Bronchial smooth muscle cell (primary cell): Measurements from ENCODE around the gene ATP6V0B. TPM values are rescaled to one million over a fixed set of nuclear protein-coding genes. Genes with fewer than 3 reads are reported as not detected.

Experiments used
- total RNA-seq: library from RNA; depleted of rRNA; stranded (reverse); fragments of >200 nt; gene quantifications from 2 replicates; pipeline ENCODE4 v1.2.1, GENCODE V29; 2014

Gene ATP6V0B
- 47.9 and 63.2 TPM in 2 replicates for total RNA-seq

DNA sequence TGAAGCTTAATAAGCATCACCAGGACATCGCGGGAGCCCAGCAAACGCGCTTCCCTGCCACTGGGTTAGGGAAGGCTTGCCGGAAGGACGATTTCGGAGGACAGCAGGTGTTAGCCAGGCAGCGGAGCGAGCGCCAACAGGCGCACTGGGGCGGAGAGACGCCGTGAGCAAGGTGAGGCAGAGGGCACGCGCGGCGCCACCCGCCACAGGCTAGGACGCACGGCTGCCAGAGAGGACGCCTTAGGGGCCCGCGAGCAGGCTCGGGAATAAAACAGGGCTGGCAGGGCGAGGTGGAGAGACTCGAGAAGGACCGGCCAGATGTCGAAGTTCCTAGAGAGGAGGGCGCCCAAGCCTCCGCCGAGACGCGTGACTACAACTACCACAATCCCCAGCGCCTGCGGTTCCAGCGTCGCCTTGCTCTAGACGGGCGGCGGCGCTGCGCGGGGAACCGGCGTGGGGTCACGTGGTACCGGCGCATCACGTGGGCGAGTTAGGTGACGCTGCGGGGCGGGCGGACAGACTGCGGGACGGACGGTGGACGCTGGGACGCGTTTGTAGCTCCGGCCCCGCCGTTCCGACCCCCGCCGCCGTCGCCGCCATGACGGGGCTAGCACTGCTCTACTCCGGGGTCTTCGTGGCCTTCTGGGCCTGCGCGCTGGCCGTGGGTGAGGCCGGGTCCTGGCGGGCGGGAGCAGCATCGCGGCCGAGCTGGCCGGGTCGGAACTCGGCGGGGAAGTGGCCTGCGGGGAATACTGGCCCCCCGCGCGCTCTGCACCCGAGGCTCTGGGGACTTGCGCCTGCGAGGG is at the start of gene ATP6V0B:
ATP6V0B (plus strand) TSS at position 518 of the 806 bp plus-strand sequence; CDS start at position 599, 81 bp downstream.

DNA sequence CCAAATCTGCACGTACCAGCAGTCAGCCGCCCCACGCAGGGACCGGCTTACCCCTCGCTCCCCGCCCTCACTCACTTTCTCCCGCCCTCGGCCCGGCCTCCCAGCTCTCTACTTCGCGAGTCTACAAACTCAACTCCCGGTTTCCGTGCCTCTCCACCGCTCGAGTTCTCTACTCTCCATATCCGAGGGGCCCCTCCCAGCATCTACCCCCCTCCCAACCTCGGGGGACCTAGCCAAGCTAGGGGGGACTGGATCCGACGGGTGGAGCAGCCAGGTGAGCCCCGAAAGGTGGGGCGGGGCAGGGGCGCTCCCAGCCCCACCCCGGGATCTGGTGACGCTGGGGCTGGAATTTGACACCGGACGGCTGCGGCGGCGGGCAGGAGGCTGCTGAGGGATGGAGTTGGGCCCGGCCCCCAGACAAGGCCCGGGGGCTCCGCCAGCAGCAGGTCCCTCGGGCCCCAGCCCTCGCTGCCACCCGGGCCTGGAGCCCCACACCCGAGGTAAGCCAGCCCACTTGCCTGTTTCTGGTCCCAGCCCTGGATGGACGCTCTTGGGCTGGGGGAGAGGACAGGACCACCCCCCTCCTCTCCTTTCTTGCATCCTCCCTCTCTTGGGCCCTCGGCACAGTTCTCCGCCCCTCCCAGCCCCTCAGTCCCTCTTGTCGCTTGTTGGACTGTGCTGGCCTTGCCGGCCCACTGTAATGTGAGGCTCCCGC is 41.2 kb upstream of the ATP6V0B start, which contains the start of gene ARTN:
ARTN (plus strand) TSS at position 416 of the 715 bp plus-strand sequence. CDS start 1,856 bp downstream, outside the sequence.

DNA sequence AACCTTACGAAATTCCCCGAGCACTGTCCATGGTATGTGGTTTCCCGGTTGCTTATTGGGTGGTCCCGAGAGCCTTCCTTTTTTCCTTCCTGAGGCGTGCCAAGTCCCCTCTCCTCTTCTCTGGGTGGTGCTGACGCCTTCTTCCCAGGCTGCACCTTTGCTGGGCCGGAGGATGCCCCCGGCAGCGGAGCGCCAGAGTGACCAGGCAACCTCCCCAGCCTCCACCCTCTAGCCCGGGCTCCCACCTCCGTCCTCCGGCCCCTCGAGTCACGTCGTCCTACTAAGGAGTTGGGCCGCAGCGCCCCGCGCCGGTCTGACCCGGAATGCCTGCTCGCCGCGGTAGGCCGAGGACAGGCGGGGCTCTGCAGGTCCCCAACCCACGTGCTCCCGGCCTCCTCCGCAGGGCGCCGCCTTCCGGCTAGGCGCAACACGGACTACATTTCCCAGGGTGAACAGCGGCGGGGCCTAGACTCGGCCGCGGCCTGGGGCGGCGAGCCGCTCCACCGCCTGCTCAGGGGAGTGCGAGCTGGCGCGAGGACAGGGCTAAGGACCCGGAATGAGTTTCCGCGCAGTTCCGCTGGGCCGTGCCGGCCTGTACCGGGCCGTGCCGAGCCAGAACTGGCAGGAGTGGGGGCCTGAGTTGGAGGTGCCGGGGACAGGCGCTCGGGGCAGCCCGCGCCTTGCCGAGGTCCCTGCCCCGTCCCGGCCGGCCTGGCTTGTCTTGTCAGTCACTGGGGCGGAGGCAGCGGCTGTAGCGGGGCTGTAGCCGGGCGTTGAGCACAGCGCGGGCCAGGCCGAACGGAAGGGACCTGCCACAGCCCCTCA is 28.3 kb upstream of the ATP6V0B start, which contains the start of gene IPO13:
IPO13 (plus strand) TSS at position 715 of the 825 bp plus-strand sequence. CDS start 651 bp downstream, outside the sequence.

DNA sequence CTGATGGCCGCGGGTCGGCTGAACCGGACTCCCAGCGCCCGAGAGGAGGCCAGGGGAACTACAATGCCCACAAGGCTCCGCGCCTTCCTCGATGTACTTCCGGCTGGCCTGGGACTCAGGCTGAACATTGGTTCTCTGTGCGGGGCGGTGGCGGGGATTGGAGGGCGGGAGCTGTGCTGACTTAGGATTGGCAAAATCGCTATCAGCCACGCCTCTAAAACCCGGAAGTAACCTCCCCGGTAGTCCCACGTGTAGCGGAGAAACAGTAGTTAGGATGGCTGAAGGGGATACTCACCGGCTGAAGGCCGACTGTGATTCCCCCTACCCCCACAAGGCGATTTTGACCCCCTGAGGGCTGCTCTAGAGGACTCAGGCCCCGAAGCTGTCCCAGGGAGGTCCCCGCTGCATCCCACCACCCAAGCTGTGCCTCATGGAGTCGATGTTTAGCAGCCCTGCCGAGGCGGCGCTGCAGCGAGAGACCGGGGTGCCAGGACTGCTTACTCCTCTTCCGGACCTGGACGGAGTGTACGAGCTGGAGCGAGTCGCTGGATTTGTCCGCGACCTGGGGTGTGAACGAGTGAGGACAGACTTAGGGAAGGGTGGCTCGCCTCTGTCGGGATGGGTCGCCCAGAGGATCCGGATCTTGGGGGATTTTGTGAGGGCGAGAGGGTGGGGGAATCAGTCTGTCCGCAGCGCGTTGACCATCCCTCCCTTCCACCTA is 4.9 kb upstream of the ATP6V0B start, which contains the start of gene DPH2:
DPH2 (plus strand) TSS at position 265 of the 721 bp plus-strand sequence; CDS start at position 431, 166 bp downstream.

DNA sequence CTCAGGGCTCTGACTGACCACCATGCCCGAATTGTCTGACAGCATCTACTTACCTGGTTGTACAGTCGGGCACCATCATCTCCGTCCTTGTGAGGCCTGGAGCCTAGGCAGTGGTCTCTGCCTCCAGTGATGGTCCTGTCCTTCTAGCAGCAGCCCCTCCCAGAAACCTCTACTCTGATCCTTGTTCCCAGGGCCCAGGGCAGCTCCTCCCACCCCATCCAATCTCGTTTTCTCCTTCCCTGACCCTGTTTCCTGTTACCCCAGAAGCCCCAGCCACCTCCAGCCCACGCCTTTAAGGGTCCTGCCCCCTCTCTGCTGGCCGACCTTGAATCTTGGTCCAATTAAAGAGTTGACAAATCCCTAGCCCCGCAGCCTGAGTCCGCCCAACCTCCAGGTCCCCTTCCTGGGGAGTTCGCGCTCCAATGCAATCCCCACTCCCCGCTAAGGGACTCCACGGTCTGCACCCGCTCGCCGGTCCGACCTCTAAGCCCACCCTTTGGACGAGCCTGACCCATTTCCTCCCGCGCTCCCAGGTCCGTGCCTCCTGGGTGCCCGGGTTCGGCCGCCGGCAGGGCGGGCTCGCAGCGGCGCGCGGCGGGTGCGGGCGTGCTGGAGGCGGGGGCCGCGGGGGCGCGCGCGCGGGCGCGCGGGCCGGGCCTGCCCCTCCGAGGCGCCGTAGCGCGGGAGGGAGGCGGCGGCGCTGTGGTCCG is 3.9 kb downstream of the ATP6V0B start, which contains the start of gene B4GALT2:
B4GALT2 (plus strand) TSS at position 660 of the 710 bp plus-strand sequence. CDS start 1,951 bp downstream, outside the sequence.

DNA sequence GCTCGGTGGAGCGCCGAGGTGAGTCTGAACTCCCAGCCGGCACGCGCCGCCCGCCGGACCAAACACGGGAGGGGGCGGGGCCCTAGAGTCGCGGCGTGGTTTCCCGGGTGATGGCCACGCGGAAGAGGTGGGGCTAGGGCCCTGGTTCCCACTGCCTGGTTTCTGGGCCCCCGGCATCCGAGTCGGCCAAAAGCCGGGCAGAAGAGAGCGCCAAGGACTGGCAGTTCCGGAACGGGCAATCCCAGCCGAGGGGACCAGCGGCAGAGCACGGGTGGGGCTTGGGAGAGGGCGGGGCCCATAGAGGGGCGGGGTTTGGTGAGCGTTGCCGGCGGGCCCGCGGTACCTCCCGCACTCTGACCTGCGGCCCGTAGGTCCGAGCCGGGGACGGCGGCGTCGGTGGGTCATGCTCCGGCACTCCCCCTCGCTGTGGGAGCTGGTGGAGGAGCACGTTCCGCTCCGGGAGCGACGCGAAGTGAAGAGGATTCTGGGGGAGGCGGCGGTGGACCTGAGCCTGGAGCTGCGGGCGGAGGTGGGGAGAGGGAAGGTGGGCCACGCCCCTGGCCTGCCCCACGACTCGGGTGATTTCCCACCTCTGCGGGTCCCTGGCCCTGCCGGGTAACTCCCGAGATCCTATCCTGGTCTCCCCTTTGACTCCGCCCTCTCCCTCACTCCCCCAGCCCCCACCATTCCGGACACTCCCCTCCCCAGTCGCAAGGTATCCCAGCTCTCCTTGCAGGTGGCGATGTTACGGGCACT is 16.9 kb downstream of the ATP6V0B start, which contains the start of gene CCDC24:
CCDC24 (plus strand) TSS at position 124 of the 756 bp plus-strand sequence; CDS start at position 404, 280 bp downstream.

Other genes starting within 250 kb of the ATP6V0B start
- gene ARTN, start 41.2 kb upstream of the ATP6V0B start, total RNA-seq, result under 0.01 TPM in 1 of 2 replicates, not detected in the other
- 10.2 and 13.7 TPM in 2 replicates for gene IPO13, start 28.0 kb upstream of the ATP6V0B start, total RNA-seq
- gene DPH2, start 5.0 kb upstream of the ATP6V0B start, total RNA-seq, result 7.9 and 10.4 TPM in 2 replicates
- 45.2 and 46.1 TPM in 2 replicates for gene B4GALT2, start 4.2 kb downstream of the ATP6V0B start, total RNA-seq
- 3.1 and 4.4 TPM in 2 replicates for gene CCDC24, start 16.6 kb downstream of the ATP6V0B start, total RNA-seq
- gene SLC6A9, start 56.5 kb downstream of the ATP6V0B start, total RNA-seq, result 2.4 and 6.4 TPM in 2 replicates
- gene KLF17, start 143.9 kb downstream of the ATP6V0B start, total RNA-seq, result 0.16 TPM in 1 of 2 replicates, not detected in the other
- gene KLF18, start 166.7 kb downstream of the ATP6V0B start, total RNA-seq, result not detected in 2 replicates
- 24.1 and 25.8 TPM in 2 replicates for gene DMAP1, start 238.5 kb downstream of the ATP6V0B start, total RNA-seq